ENCODE results near the gene CTF1.

CTF1 gene

DNA sequence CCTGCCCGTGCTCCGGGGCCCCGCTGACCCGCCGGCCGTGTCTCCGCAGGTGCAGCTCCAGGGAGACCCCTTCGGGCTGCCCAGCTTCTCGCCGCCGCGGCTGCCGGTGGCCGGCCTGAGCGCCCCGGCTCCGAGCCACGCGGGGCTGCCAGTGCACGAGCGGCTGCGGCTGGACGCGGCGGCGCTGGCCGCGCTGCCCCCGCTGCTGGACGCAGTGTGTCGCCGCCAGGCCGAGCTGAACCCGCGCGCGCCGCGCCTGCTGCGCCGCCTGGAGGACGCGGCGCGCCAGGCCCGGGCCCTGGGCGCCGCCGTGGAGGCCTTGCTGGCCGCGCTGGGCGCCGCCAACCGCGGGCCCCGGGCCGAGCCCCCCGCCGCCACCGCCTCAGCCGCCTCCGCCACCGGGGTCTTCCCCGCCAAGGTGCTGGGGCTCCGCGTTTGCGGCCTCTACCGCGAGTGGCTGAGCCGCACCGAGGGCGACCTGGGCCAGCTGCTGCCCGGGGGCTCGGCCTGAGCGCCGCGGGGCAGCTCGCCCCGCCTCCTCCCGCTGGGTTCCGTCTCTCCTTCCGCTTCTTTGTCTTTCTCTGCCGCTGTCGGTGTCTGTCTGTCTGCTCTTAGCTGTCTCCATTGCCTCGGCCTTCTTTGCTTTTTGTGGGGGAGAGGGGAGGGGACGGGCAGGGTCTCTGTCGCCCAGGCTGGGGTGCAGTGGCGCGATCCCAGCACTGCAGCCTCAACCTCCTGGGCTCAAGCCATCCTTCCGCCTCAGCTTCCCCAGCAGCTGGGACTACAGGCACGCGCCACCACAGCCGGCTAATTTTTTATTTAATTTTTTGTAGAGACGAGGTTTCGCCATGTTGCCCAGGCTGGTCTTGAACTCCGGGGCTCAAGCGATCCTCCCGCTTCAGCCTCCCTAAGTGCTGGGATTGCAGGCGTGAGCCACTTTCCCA, 5.9 kb downstream of the CTF1 start:
- DNase-seq (ENCODE audit: low read depth, low spot score): no peak
- peak overlapping the region; percentile 51 for H3K4me3 ChIP-seq (ENCODE audit: low read length)

DNA sequence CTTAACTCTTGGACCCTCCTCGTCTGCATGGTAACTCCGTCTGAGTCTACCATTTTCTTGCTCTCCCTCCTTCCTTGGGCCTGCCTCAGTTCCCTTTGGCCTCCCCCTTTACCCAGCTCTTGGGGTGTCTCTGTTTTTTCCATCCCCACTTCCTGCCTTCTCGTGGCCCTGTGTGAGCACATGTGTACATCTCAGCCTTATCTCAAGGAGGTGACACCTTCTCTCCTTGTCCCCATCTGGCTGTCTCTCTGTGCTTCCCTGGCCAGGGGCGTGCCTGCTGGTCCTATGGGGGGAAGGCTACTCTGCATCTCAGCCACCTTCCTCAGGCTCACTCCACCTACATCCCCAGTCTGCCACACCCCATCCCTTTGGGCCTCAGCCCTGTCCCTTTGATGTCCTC, 6.6 kb downstream of the CTF1 start:
- H3K4me3 ChIP-seq (ENCODE audit: low read length): peak overlapping the region; percentile 51
- DNase-seq (ENCODE audit: low read depth, low spot score): peak; percentile 34

DNA sequence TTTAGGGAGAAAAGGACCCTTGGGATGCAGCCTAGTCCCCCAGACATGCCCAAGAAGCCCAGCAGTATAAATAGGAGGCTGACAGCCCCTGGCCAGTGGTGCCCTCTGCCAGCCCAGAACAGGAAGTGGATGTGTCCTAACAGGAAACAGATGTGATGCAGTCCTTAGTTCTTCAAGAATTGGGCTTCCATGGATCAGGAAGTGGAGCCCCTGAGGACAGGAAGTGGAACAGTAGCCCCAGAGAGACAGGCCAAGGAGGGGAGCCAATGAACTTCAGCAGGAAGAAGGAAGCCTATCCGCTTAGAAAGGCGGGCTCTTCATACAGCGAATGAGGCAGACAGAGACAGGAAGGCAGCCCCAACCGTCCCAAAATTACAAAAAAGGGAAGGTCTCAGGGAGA, 7.2 kb downstream of the CTF1 start:
- DNase-seq (ENCODE audit: low read depth, low spot score): peak; percentile 44
- H3K4me3 ChIP-seq (ENCODE audit: low read length): no peak overlapping the region

- no peak for DNase-seq (ENCODE audit: low read depth, low spot score)
- no peak overlapping the region for H3K4me3 ChIP-seq (ENCODE audit: low read length)
Measured at GRCh38 chr16:30904114-30904780, 7.8 kb downstream of the CTF1 start.

- no peak for DNase-seq (ENCODE audit: low read depth, low spot score)
- no peak overlapping the region for H3K4me3 ChIP-seq (ENCODE audit: low read length)
Measured at GRCh38 chr16:30907064-30907463, 10.7 kb downstream of the CTF1 start.

- no peak for DNase-seq (ENCODE audit: low read depth, low spot score)
- no peak overlapping the region for H3K4me3 ChIP-seq (ENCODE audit: low read length)
Measured at GRCh38 chr16:30910427-30911029, 14.1 kb downstream of the CTF1 start.

DNA sequence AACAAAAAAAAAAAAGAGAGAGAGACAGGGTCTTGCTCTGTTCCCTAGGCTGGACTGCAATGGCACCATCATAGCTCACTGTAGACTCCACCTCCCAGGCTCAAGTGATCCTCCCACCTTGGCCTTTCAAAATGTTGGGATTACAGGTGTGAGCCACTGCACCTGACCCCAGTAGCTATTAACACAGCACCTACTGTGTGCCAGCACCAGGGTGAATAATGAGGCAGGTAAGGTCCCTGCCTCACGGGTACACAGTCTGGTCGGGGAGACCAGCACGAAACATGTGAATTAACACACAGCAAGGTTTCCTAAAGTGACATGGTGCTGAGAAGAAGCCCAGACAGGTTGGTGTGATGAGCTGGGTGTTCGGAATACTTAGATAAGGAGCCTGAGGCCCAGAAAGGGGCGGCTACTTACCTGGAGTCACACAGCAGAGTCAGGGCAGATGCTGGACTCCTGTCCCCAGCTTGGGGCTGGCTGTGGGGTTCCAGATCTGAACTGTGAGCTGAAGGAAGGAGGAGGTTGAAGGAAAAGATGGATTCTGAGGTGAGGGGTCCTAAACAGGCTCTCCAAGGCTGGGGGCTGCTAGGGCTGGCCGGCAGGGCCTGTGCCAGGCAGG, 16.5 kb downstream of the CTF1 start:
- no peak overlapping the region for H3K4me3 ChIP-seq (ENCODE audit: low read length)
- DNase-seq (ENCODE audit: low read depth, low spot score): no peak

- no peak overlapping the region for H3K4me3 ChIP-seq (ENCODE audit: low read length)
- DNase-seq (ENCODE audit: low read depth, low spot score): no peak
Measured at GRCh38 chr16:30914830-30915229, 18.4 kb downstream of the CTF1 start.

DNA sequence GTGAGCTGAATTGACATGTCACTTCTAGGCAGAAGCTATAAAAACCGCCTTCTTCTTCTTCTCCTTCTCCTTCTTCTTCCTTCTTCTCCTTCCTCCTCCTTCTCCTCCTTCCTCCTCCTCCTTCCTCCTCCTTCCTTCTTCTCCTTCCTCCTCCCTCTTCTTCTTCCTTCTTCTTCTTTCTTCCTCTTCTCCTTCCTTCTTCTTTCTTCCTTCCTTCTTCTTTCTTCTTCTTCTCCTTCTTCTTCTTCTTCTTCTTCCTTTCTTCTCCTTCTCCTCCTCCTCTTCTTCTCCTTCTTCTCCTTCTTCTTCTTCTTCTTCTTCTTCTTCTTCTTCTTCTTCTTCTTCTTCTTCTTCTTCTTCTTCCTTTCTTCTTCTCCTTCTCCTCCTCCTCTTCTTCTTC, 22.2 kb downstream of the CTF1 start:
- no peak overlapping the region for H3K4me3 ChIP-seq (ENCODE audit: low read length)
- no peak for DNase-seq (ENCODE audit: low read depth, low spot score)

- no peak overlapping the region for H3K4me3 ChIP-seq (ENCODE audit: low read length)
- DNase-seq (ENCODE audit: low read depth, low spot score): no peak
Measured at GRCh38 chr16:30920891-30921290, 24.5 kb downstream of the CTF1 start.

DNA sequence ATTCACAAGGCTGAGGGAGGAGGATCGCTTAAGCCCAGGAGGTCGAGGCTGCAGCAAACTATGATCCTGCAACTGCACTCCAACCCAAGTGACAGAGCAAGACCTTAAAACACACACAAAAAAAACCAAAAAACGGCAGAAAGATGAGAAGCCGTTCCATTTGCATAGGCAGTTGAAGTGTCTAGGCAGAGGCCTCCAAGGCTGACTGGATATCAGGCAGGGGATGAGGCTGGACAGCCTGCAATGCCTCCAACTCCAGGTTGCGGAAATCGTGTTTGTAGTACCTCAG, 25.0 kb downstream of the CTF1 start:
- DNase-seq (ENCODE audit: low read depth, low spot score): no peak
- H3K4me3 ChIP-seq (ENCODE audit: low read length): peak overlapping the region; percentile 99

GRCh38 chr16:30921748-30922419, 25.5 kb downstream of the CTF1 start:
- peak overlapping the region; percentile 99 for H3K4me3 ChIP-seq (ENCODE audit: low read length)
- peak; percentile 80 for DNase-seq (ENCODE audit: low read depth, low spot score)

GRCh38 chr16:30922420-30922959, 26.1 kb downstream of the CTF1 start:
- peak; percentile 99 for DNase-seq (ENCODE audit: low read depth, low spot score)
- H3K4me3 ChIP-seq (ENCODE audit: low read length): peak overlapping the region; percentile 99

GRCh38 chr16:30922960-30923535, 26.6 kb downstream of the CTF1 start:
- peak overlapping the region; percentile 99 for H3K4me3 ChIP-seq (ENCODE audit: low read length)
- DNase-seq (ENCODE audit: low read depth, low spot score): peak; percentile 100

DNA sequence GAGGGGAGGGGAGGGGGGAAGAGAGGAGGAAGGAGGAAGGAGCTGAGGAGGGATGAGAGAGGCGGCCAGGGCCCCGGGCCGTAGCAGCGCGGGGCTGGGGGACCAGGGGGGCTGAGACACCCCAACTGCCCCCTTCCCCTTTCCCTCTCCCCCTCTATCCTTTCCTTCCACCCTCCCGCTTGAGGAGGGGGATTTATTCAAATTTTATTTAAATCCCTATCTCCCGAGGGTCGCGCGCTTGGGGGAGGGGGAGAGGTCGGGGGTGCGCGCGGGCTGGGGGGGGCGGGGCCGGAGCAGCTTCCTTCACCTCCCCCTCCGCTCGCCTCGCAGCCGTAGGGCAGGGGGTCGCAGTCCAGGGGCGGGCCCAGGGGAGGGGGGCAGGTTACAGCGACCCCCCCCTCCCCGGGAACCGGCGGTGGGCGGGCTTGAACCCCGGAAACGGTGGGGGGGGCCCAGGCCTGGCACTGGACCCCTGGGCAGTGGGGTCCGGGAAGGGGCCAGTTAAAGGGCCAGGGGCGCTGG, 27.2 kb downstream of the CTF1 start, which contains the start of gene FBXL19:
TSS of gene FBXL19 (plus strand) at position 19 of the 522 bp plus-strand sequence. CDS start 2,183 bp downstream, outside the sequence.
- DNase-seq (ENCODE audit: low read depth, low spot score): no peak
- peak within 1 kb of the TSS; percentile 99 for H3K4me3 ChIP-seq (ENCODE audit: low read length)

DNA sequence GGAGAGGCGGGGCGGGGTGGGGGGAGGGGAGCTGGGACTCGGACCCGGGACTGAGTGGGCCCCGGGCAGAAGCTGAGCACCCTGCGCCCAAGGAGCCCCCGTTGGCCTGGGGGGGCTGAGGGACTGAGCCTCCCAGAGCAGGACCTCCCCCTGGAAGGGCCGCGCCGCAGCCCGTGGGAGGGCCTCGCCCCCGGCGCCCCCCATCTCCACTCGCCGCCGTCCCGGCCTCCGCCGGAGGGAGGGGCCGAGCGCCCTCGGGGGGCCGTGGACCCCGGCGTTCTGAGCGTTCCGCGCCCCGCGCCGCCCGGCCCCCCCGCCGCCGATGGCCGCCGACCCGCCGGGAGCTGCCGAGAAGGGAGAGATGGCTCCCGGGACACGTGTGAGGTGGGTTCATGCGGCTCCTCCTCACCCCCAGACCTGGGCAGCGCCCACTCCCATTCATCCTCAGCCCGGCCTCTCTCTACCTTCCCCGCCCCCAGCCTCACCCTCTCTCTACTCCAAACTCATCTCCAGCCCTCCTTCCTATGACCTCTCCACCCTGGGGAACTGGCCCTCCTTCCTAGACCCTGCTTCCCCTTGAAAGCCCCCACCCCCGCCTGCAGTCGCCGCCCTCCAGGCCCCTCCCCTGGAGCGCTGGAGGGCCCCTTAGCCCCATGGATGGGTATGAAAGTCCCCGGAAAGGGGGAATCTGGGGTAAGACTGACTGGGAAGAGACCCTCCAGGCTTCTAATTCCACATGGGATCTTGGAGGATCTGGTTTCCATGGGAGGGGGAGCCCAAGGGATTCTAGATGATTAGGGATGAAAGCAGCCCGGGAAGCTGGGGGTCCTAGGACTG, 27.9 kb downstream of the CTF1 start:
- no peak for DNase-seq (ENCODE audit: low read depth, low spot score)
- peak overlapping the region; percentile 99 for H3K4me3 ChIP-seq (ENCODE audit: low read length)

DNA sequence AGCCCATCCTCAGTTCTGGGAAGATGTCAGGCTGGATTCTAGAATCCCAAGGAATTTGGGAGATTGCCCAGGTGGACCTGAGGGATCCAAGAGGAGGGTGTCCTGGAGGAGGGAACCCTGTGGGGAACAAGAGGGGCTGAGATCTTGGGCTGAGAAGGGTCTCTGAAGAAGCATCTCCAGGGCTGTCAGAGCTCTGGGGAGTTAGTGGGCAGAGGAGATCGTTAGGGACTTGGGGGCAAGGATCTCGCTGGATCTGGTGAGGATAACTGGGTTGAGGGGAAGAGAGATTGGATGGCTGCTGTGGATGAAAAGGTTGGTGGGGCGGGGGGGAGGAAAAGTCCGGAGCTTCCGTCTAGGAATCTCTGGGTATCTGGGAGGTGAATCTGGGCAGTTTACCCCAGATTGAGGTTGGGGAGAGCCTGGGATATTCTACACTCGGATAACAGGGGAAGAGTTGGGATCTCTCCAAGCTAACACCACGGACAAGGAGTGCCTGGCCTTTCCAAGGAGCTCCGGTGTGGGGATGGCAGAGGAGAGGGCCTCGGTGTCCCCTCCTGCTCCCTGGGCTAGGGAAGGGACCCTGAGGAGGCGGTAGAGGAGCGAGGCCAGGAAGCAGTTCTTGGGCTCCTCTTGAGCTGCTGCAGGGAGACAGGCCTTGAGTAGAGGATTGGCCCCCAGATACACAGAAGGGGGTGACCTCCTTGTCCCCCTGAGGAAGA, 28.7 kb downstream of the CTF1 start:
- DNase-seq (ENCODE audit: low read depth, low spot score): no peak
- H3K4me3 ChIP-seq (ENCODE audit: low read length): peak overlapping the region; percentile 99

Data from Jurkat, Clone E6-1 (cell line).